ENCODE measurements around the gene ZNF497. TPM values are rescaled to one million over a fixed set of nuclear protein-coding genes. Genes with fewer than 3 reads are reported as not detected.
A peak's percentile ranks its signal among the peaks of the same experiment; 100 is the strongest.

ZNF497 gene
- total RNA-seq, 1 donor from 2014 or later, result 8.1 TPM

- TF ChIP-seq CTCF (conservative IDR thresholded peaks at IDR 0.05), result no peak
- Mint-ChIP-seq H3K27me3 (no peaks in the 10 kb centered on the region), H3K9me3 (no peaks in the 10 kb centered on the region), H3K27ac (no peak overlapping the region), H3K36me3 (no peaks in the 10 kb centered on the region), H3K4me3 (no peak overlapping the region), H3K4me1 (ENCODE audit: unreplicated experiment) (no peaks in the 10 kb centered on the region)
- no peak for DNase-seq (ENCODE audit: extremely low spot score, unreplicated experiment)
These were observed 11.6 kb upstream of the ZNF497 start for GRCh38 chr19:58374200-58374599.

GRCh38 chr19:58372311-58373133 lies 10.0 kb upstream of the ZNF497 start:
- no peaks in the 10 kb centered on the region for H3K36me3 Mint-ChIP-seq
- H3K27ac Mint-ChIP-seq, result no peak overlapping the region
- no peaks in the 10 kb centered on the region for H3K4me1 Mint-ChIP-seq (ENCODE audit: unreplicated experiment)

GRCh38 chr19:58368561-58369360 lies 6.2 kb upstream of the ZNF497 start:
- Mint-ChIP-seq H3K27me3 (no peaks in the 10 kb centered on the region), H3K27ac (no peak overlapping the region), H3K9me3 (no peaks in the 10 kb centered on the region), H3K36me3 (no peaks in the 10 kb centered on the region), H3K4me3 (no peak overlapping the region), H3K4me1 (ENCODE audit: unreplicated experiment) (no peaks in the 10 kb centered on the region)
- no peak for DNase-seq (ENCODE audit: extremely low spot score, unreplicated experiment)
- no peak for TF ChIP-seq CTCF (conservative IDR thresholded peaks at IDR 0.05)

More at GRCh38 chr19:58372311-58373133, 10.0 kb upstream of the ZNF497 start:
- Mint-ChIP-seq H3K27me3 (no peaks in the 10 kb centered on the region), H3K9me3 (no peaks in the 10 kb centered on the region), H3K4me3 (no peak overlapping the region)
- DNase-seq (ENCODE audit: extremely low spot score, unreplicated experiment), result no peak
- TF ChIP-seq CTCF (conservative IDR thresholded peaks at IDR 0.05), result peak; percentile 54

GRCh38 chr19:58367698-58368454 lies 5.3 kb upstream of the ZNF497 start:
- no peak for TF ChIP-seq CTCF (conservative IDR thresholded peaks at IDR 0.05)
- H3K9me3 Mint-ChIP-seq, result no peaks in the 10 kb centered on the region
- DNase-seq (ENCODE audit: extremely low spot score, unreplicated experiment), result no peak

GRCh38 chr19:58366585-58367430 lies 4.3 kb upstream of the ZNF497 start:
- DNase-seq (ENCODE audit: extremely low spot score, unreplicated experiment), result no peak
- H3K9me3 Mint-ChIP-seq, result no peaks in the 10 kb centered on the region
- H3K27me3 Mint-ChIP-seq, result no peaks in the 10 kb centered on the region
- H3K4me3 Mint-ChIP-seq, result no peak overlapping the region
- no peaks in the 10 kb centered on the region for H3K36me3 Mint-ChIP-seq
- H3K27ac Mint-ChIP-seq, result no peak overlapping the region
- peaks cover 2% of the 10 kb centered on the region for H3K4me1 Mint-ChIP-seq (ENCODE audit: unreplicated experiment)
- TF ChIP-seq CTCF (conservative IDR thresholded peaks at IDR 0.05), result no peak

More at GRCh38 chr19:58367698-58368454, 5.3 kb upstream of the ZNF497 start:
- H3K4me3 Mint-ChIP-seq, result no peak overlapping the region
- H3K27me3 Mint-ChIP-seq, result no peaks in the 10 kb centered on the region
- no peak overlapping the region for H3K27ac Mint-ChIP-seq
- no peaks in the 10 kb centered on the region for H3K4me1 Mint-ChIP-seq (ENCODE audit: unreplicated experiment)
- no peaks in the 10 kb centered on the region for H3K36me3 Mint-ChIP-seq
